Measurements from ENCODE around the gene TOP3B. TPM values are rescaled to one million over a fixed set of nuclear protein-coding genes. Genes with fewer than 3 reads are reported as not detected.

The TOP3B gene
- total RNA-seq, 1 donor from 2014 or later = 40.9 TPM

DNA sequence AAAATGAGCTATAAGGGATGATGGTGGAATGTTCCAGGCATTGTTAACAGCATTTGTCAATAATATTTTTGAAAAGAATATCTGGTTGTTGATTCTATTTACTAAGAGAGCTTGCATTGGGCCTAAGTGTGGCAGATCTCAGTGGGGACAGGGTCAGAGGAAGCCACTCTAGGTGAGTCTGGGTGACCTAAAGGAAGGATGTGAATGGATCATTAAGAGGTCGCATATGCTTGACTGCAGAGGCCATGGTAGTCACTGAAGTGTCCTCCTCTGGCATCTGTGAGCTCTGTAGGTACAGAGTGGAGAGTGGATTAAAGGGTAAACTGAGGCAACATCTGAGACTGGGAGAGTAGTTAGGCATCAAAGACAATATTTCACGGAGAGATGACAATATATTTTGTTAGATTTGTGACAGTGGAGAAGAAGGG, 37.9 kb upstream of the TOP3B start:
- Mint-ChIP-seq H3K4me1 (ENCODE audit: low read depth) (peaks cover 6% of the 10 kb centered on the region), H3K27me3 (ENCODE audit: low read depth) (peaks cover 7% of the 10 kb centered on the region), H3K4me3 (ENCODE audit: low read depth) (no peak overlapping the region)

DNA sequence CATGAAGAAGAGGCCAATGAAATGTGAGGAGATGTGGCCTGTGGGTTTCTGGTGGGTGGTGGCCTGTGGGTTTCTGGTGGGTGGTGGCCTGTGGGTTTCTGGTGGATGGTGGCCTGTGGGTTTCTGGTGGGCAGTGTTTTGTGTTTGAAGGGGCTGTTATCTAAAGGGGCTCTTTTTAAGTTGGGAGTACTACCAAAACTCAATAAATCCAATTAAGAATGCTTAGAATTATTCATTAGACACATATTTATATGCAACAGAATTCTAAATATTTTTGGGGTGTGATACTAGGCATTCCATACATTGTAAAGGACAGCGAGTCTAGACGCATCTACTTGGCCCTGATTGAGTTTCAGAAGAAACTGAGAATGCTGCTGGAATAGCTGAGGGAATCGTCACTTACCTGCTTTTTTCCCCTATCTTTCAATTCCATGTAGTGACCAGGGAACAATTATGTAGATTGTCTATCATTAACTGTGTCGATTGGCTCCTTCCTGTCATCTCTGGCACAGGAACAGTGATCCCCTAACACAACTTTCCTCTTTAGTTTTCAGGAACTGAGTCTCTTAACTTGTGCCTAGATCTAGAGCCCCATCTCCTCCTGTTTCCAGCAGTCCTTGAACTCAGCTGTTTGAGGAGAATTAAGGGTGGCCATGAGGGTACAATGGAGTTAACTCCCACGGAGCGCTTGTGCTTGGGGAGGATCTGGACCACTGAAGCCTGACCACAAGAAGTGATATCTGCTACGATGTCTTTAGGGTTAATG, 37.3 kb upstream of the TOP3B start:
- H3K4me3 Mint-ChIP-seq (ENCODE audit: low read depth) = no peak overlapping the region
- peaks cover 6% of the 10 kb centered on the region for H3K4me1 Mint-ChIP-seq (ENCODE audit: low read depth)
- no peaks in the 10 kb centered on the region for H3K9me3 Mint-ChIP-seq
- H3K27ac Mint-ChIP-seq = no peak overlapping the region
- H3K36me3 Mint-ChIP-seq (ENCODE audit: low read depth) = no peaks in the 10 kb centered on the region
- H3K27me3 Mint-ChIP-seq (ENCODE audit: low read depth) = peaks cover 9% of the 10 kb centered on the region
- intact Hi-C loops (cut with micrococcal nuclease) = no loop called here
- no peak for DNase-seq (ENCODE audit: low spot score)

More for the DNA sequence above, 37.9 kb upstream of the TOP3B start:
- no peak for DNase-seq (ENCODE audit: low spot score)
- Mint-ChIP-seq H3K36me3 (ENCODE audit: low read depth) (no peaks in the 10 kb centered on the region), H3K27ac (no peak overlapping the region), H3K9me3 (no peaks in the 10 kb centered on the region)
- intact Hi-C loops (cut with micrococcal nuclease) = no loop called here

DNA sequence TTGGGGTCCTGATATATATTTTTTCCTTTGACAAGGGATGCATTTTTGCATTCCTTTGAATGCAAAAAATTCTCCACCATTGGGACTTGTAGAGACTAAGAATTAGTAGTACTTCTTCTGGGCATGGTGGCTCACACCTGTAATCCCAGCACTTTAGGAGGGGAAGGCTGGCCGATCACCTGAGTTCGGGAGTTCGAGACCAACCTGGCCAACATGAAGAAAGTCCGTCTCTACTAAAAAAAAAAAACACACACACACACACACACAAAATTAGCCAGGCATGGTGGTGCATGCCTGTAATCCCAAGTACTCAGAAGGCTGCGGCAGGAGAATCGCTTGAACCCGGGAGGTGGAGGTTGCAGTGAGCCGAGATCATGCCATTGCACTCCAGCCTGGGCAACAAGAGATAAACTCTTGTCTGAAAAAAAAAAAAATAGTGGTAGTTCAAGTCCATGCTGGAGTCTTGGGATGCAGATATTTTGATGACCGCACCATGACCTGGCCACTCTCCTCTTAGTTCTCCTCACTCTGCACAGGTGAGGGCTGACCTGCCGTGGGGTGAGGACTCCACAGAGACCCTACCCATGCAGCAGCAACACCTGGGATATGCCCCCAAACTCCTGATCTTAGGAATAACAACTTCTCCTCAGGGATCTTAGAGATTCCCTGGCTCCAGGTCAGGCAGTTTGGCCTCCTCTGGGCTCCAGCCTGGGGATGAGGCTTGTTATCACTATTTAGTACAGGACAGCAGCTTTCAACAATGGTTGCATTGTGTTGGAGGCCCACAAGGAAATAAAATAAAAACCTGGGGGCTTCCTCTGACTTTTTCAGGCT, 36.5 kb upstream of the TOP3B start:
- no peak overlapping the region for H3K27ac Mint-ChIP-seq
- intact Hi-C loops (cut with micrococcal nuclease) = no loop called here
- peaks cover 6% of the 10 kb centered on the region for H3K4me1 Mint-ChIP-seq (ENCODE audit: low read depth)

DNA sequence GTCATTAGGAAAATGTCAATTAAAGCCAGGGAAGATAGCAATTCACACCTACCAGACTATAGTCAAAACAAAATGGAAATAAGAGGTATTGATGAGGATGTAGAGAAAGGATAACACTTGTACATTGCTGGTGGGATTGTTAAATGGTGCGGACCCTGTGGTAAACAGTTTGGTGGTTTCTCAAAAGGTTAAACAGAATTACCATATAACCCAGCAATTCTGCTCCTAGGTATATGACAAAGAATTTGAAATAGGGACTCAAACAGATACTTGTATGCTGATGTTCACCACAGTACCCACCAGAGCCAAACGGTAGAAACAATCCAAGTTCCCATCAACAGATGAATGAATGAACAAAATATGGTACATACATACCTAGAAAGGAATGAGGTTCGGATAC, 33.0 kb upstream of the TOP3B start:
- intact Hi-C loops (cut with micrococcal nuclease) = no loop called here
- no peak for DNase-seq (ENCODE audit: low spot score)
- H3K4me1 Mint-ChIP-seq (ENCODE audit: low read depth) = peaks cover 3% of the 10 kb centered on the region
- H3K4me3 Mint-ChIP-seq (ENCODE audit: low read depth) = no peak overlapping the region
- no peaks in the 10 kb centered on the region for H3K36me3 Mint-ChIP-seq (ENCODE audit: low read depth)
- H3K27ac Mint-ChIP-seq = no peak overlapping the region
- peaks cover 10% of the 10 kb centered on the region for H3K27me3 Mint-ChIP-seq (ENCODE audit: low read depth)
- H3K9me3 Mint-ChIP-seq = no peaks in the 10 kb centered on the region

More for the DNA sequence above, 36.5 kb upstream of the TOP3B start:
- Mint-ChIP-seq H3K4me3 (ENCODE audit: low read depth) (no peak overlapping the region), H3K27me3 (ENCODE audit: low read depth) (peaks cover 9% of the 10 kb centered on the region), H3K9me3 (no peaks in the 10 kb centered on the region), H3K36me3 (ENCODE audit: low read depth) (no peaks in the 10 kb centered on the region)
- no peak for DNase-seq (ENCODE audit: low spot score)

DNA sequence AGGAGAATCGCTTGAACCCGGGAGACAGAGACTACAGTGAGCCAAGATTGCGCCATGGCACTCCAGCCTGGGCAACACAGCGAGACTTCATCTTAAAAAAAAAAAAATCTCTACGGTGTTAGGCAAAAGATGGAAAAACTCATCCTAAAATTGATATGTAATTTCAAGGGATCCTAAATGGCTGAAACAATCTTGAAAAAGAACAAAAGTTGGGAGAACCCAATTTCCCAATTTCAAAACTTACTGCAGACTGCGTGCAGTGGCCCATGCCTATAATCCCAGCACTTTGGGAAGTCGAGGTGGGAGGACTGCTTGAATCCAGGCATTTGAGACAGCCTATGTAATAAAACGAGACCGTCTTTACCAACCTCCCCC, 31.7 kb upstream of the TOP3B start:
- intact Hi-C loops (cut with micrococcal nuclease) = no loop called here
- DNase-seq (ENCODE audit: low spot score) = no peak
- no peak overlapping the region for H3K4me3 Mint-ChIP-seq (ENCODE audit: low read depth)
- H3K9me3 Mint-ChIP-seq = no peaks in the 10 kb centered on the region
- H3K36me3 Mint-ChIP-seq (ENCODE audit: low read depth) = no peaks in the 10 kb centered on the region
- H3K27ac Mint-ChIP-seq = no peak overlapping the region
- H3K27me3 Mint-ChIP-seq (ENCODE audit: low read depth) = peaks cover 15% of the 10 kb centered on the region
- no peaks in the 10 kb centered on the region for H3K4me1 Mint-ChIP-seq (ENCODE audit: low read depth)

DNA sequence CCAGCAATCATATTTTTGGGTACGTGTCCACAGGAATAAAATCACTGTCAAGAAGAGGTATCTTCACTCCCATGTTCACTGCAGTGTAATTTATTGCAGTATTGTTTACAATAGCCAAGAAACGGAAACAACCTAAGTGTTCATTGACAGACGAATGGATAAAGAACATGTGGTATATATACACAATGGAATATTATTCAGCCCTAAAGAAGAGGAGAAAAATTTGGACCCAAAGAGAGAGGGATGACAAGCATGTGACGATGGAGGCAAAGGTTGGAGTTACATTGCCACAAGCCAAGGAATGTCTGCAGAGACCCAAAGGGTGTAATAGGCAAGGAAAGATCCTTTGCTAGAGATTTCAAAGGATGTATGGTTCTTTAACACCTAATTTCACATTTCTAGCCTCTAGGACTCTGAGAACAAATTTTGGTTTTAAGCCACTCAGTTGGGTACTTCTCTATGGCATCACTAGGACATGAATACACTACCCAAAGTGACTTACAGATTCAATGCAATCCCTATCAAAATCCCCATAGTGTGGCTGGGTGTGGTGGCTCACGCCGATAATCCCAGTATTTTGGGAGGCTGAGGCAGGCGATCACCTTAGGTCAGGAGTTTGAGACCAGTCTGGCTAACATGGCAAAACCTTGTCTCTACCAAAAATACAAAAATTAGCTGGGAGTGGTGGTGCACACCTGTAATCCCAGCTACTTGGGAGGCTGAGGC, 31.1 kb upstream of the TOP3B start:
- intact Hi-C loops (cut with micrococcal nuclease) = no loop called here
- Mint-ChIP-seq H3K4me3 (ENCODE audit: low read depth) (no peak overlapping the region), H3K27ac (no peak overlapping the region), H3K9me3 (no peaks in the 10 kb centered on the region), H3K36me3 (ENCODE audit: low read depth) (no peaks in the 10 kb centered on the region), H3K4me1 (ENCODE audit: low read depth) (no peaks in the 10 kb centered on the region), H3K27me3 (ENCODE audit: low read depth) (peaks cover 19% of the 10 kb centered on the region)
- no peak for DNase-seq (ENCODE audit: low spot score)

DNA sequence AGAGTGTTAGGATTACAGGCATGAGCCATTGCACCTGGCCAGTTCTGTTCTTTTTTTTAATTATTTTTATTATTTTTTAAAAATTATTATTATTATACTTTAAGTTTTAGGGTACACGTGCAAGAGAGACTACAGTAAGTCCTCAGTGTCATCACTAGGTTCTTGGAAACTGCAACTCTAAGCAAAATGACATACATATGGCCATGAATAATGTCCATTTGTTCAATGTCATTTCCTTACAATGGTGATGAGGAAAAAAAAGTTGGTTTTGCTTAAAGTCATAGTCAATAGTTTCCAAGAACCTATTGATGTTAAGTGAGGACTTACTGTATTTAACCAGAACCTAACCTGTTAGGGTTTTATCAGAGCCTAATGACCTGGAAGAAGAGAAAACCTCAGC, 29.4 kb upstream of the TOP3B start:
- Mint-ChIP-seq H3K9me3 (no peaks in the 10 kb centered on the region), H3K36me3 (ENCODE audit: low read depth) (no peaks in the 10 kb centered on the region), H3K27ac (no peak overlapping the region), H3K4me3 (ENCODE audit: low read depth) (no peak overlapping the region), H3K27me3 (ENCODE audit: low read depth) (peaks cover 17% of the 10 kb centered on the region), H3K4me1 (ENCODE audit: low read depth) (no peaks in the 10 kb centered on the region)
- intact Hi-C loops (cut with micrococcal nuclease) = no loop called here
- no peak for DNase-seq (ENCODE audit: low spot score)

DNA sequence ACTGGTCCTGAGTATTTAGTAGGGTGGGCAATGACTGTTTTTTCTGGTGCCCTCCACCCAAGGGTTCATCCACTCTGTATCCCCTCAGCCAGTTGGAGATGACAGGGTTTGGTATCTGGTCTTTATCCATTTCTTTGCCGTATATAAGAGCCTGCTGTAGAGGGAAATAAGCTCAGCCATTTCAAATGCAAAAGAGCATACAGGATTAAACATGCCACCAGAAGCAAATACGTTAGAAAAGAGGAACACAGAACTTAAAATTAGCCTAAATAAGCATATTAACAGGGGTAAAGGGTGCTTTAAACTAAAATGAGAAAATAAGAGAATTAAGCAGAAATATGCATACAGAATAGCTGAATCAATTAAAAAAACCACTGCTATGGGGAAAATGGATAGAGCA, 27.8 kb upstream of the TOP3B start:
- H3K4me3 Mint-ChIP-seq (ENCODE audit: low read depth) = no peak overlapping the region
- H3K36me3 Mint-ChIP-seq (ENCODE audit: low read depth) = no peaks in the 10 kb centered on the region
- intact Hi-C loops (cut with micrococcal nuclease) = no loop called here

DNA sequence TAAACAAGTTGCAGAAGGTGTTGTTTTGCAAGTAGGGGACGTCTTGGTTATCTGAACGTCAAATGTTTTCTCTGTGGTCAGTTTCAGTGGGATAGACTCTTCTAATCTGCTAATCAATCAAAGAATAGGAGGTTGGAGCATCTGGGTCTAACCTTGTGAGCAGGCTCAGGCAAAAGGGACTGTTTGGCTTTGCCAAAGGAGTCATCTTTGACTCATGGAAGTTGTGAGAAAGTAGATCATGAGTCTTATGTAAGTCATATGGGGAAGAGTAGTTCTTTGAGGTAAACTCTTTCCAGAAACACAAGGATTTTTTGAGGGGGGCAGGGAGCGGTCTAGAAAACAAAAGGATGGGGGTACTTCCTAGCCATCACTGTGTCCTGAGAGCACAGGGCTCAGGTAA, 27.1 kb upstream of the TOP3B start:
- intact Hi-C loops (cut with micrococcal nuclease) = no loop called here
- H3K4me1 Mint-ChIP-seq (ENCODE audit: low read depth) = no peaks in the 10 kb centered on the region
- no peak overlapping the region for H3K27ac Mint-ChIP-seq
- peaks cover 15% of the 10 kb centered on the region for H3K27me3 Mint-ChIP-seq (ENCODE audit: low read depth)
- DNase-seq (ENCODE audit: low spot score) = no peak
- no peak overlapping the region for H3K4me3 Mint-ChIP-seq (ENCODE audit: low read depth)
- no peaks in the 10 kb centered on the region for H3K9me3 Mint-ChIP-seq
- no peaks in the 10 kb centered on the region for H3K36me3 Mint-ChIP-seq (ENCODE audit: low read depth)

More for the DNA sequence above, 27.8 kb upstream of the TOP3B start:
- no peaks in the 10 kb centered on the region for H3K9me3 Mint-ChIP-seq
- no peak for DNase-seq (ENCODE audit: low spot score)
- peaks cover 16% of the 10 kb centered on the region for H3K27me3 Mint-ChIP-seq (ENCODE audit: low read depth)
- H3K4me1 Mint-ChIP-seq (ENCODE audit: low read depth) = no peaks in the 10 kb centered on the region
- no peak overlapping the region for H3K27ac Mint-ChIP-seq

DNA sequence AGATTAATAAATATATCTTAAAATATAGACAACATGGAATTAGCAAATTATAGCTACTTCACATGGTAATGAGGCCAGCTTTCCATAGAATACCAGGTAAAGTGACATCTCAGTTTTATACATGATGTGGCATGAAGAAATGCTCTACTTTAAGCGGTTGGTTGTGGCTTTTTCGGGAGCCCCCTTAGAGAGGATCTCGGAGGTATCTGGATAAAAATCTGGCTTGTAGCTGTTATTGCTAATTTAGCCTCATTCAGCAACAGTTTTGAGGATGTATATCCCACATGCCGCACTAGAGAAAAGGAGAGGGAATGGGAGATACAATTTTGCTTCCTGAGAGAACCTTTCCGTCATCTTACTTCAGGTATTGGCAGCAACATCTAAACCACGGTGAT, 24.0 kb upstream of the TOP3B start:
- H3K4me3 Mint-ChIP-seq (ENCODE audit: low read depth) = no peak overlapping the region
- peaks cover 22% of the 10 kb centered on the region for H3K27me3 Mint-ChIP-seq (ENCODE audit: low read depth)
- intact Hi-C loops (cut with micrococcal nuclease) = no loop called here
- no peaks in the 10 kb centered on the region for H3K4me1 Mint-ChIP-seq (ENCODE audit: low read depth)
- DNase-seq (ENCODE audit: low spot score) = no peak
- H3K9me3 Mint-ChIP-seq = no peaks in the 10 kb centered on the region
- H3K36me3 Mint-ChIP-seq (ENCODE audit: low read depth) = no peaks in the 10 kb centered on the region
- H3K27ac Mint-ChIP-seq = no peak overlapping the region

DNA sequence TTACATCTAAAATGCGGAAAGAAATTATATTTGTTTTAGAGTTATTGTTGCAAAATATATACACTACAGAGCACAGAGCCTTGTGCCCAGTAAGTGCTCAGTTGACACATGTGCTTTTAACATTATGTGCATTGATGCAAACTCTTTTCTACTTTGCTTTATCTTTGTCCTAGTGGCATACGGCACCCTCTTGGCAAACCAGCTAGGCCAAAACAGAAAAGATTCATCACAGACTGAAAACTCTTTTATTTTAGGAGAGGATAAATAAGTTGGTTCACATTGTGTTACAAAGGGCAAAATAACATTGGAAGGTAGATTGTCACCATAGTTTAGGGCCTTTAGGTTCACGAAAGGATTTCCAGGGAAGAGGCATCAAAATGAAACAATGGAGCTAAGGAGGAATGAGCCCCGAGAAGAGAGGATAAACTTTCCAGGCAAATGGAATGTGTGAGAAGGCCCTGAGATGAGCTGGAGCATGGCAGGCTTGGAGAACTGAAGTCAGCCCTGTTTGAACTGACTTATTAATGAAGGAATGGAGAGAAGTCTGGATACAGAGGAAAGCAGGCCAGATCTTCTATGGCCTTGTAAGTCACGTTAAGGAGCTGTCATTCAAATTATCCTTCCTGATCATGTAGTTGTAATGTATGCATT, 23.5 kb upstream of the TOP3B start:
- no peaks in the 10 kb centered on the region for H3K9me3 Mint-ChIP-seq
- no peaks in the 10 kb centered on the region for H3K36me3 Mint-ChIP-seq (ENCODE audit: low read depth)
- H3K4me3 Mint-ChIP-seq (ENCODE audit: low read depth) = no peak overlapping the region
- no peak for DNase-seq (ENCODE audit: low spot score)
- H3K27ac Mint-ChIP-seq = no peak overlapping the region
- H3K27me3 Mint-ChIP-seq (ENCODE audit: low read depth) = peaks cover 27% of the 10 kb centered on the region
- intact Hi-C loops (cut with micrococcal nuclease) = no loop called here
- H3K4me1 Mint-ChIP-seq (ENCODE audit: low read depth) = no peaks in the 10 kb centered on the region

DNA sequence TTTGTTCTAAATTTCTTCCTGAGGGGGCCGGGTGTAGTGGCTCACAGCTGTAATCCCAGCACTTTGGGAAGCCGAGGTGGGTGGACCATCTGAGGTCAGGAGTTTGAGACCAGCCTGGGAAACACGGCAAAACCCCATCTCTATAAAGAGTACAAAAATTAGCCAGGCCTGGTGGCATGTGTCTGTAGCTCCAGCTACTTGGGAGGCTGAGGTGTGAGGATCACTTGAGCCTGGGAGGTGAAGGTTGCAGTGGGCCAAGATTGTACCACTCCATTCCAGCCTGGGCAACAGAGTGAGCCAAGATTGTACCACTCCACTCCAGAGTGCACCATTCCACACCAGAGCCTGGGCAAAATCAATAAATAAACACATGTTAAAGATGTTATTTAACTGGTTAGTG, 20.6 kb upstream of the TOP3B start:
- Mint-ChIP-seq H3K27ac (no peak overlapping the region), H3K27me3 (ENCODE audit: low read depth) (peaks cover 14% of the 10 kb centered on the region), H3K36me3 (ENCODE audit: low read depth) (no peaks in the 10 kb centered on the region), H3K4me3 (ENCODE audit: low read depth) (no peak overlapping the region), H3K9me3 (no peaks in the 10 kb centered on the region), H3K4me1 (ENCODE audit: low read depth) (no peaks in the 10 kb centered on the region)
- intact Hi-C loops (cut with micrococcal nuclease) = no loop called here
- no peak for DNase-seq (ENCODE audit: low spot score)

All from activated T-helper 2 cell treated with anti-CD3 and anti-CD28 coated beads, Interferon-gamma antibody, Interleukin-2, Interleukin-4, amounts not matched to agents 10 μg/mL and 5 μg/mL and 100 μg/mL, durations not matched to agents 14 hours and 24 hours and 36 hours (primary cell).